Measurements from ENCODE around the gene FHOD3. TPM values are rescaled to one million over a fixed set of nuclear protein-coding genes. Genes with fewer than 3 reads are reported as not detected.

Gene FHOD3
- total and polyA plus RNA-seq, 2 donors (not counting 1 experiment from before 2014, with no cell fraction given): not detected

- Histone ChIP-seq H3K79me2 (ENCODE audit: control insufficient read depth, insufficient read depth, low read length) (no peaks in the 10 kb centered on the region), H3K9me3 (ENCODE audit: control extremely low read depth in 1 of 3, control insufficient read depth in 2 of 3, insufficient read depth in 1 of 3, low read length in 2 of 3) (no peaks in the 10 kb centered on the region), H3K4me2 (replicated peaks; ENCODE audit: low read depth, low read length, poor library complexity, severe bottlenecking) (no peak overlapping the region), H3K9ac (ENCODE audit: low read length) (no peak overlapping the region), H3K4me1 (ENCODE audit: control insufficient read depth in 2 of 2, insufficient read depth in 2 of 2, low read length in 2 of 2) (no peaks in the 10 kb centered on the region), H4K20me1 (ENCODE audit: control insufficient read depth, insufficient read depth, low read length, poor library complexity, severe bottlenecking) (no peaks in the 10 kb centered on the region), H3K27me3 (replicated peaks in 1 of 4; ENCODE audit: control extremely low read depth in 1 of 4, control insufficient read depth in 3 of 4, insufficient read depth in 4 of 4, low read length in 3 of 4) (no peaks in the 10 kb centered on the region), H3K4me3 (ENCODE audit: control extremely low read depth in 1 of 5, extremely low read depth in 1 of 5, insufficient read depth in 1 of 5, low read depth in 2 of 5, low read length in 4 of 5) (no peak overlapping the region), H3K27ac (ENCODE audit: low read length in 2 of 2) (no peak overlapping the region), H2AFZ (ENCODE audit: insufficient read depth, low read depth, low read length, poor library complexity, severe bottlenecking) (no peak overlapping the region), H3K36me3 (replicated peaks in 1 of 2; ENCODE audit: control extremely low read depth in 1 of 2, control insufficient read depth in 1 of 2, extremely low read depth in 1 of 2, insufficient read depth in 2 of 2, low read length in 1 of 2) (no peaks in the 10 kb centered on the region)
- TF ChIP-seq EZH2 (IDR thresholded peaks at IDR 0.05; ENCODE audit: borderline replicate concordance, insufficient read depth, low read depth, low read length, poor library complexity, severe bottlenecking) (no peak), CTCF (IDR thresholded peaks at IDR 0.05) (no peak)
- no peak for DNase-seq
- H3K4me1 Mint-ChIP-seq: no peaks in the 10 kb centered on the region
- H3K27ac Mint-ChIP-seq: no peak overlapping the region
- H3K27me3 Mint-ChIP-seq: peaks cover 26% of the 10 kb centered on the region
- ChIA-PET CTCF (no interaction called here), POLR2A (no interaction called here)
- no CpG with 5 or more reads among the region's 2 CpGs for WGBS (ENCODE audit: insufficient coverage)
- ATAC-seq (ENCODE audit: low read depth): no peak
- intact Hi-C loops (cut with micrococcal nuclease): no loop called here
- H3K9me3 Mint-ChIP-seq (ENCODE audit: insufficient read depth): no peaks in the 10 kb centered on the region
- no peak overlapping the region for H3K4me3 Mint-ChIP-seq
Measured at GRCh38 chr18:36379435-36379984, 82.0 kb downstream of the FHOD3 start.

- H3K36me3 ChIP-seq (replicated peaks in 1 of 2; ENCODE audit: control extremely low read depth in 1 of 2, control insufficient read depth in 1 of 2, extremely low read depth in 1 of 2, insufficient read depth in 2 of 2, low read length in 1 of 2): no peaks in the 10 kb centered on the region
- no peak overlapping the region for H3K9ac ChIP-seq (ENCODE audit: low read length)
- Mint-ChIP-seq H3K27me3 (peaks cover 19% of the 10 kb centered on the region), H3K9me3 (ENCODE audit: insufficient read depth) (no peaks in the 10 kb centered on the region), H3K4me1 (no peaks in the 10 kb centered on the region), H3K27ac (no peak overlapping the region), H3K4me3 (no peak overlapping the region)
- H3K9me3 ChIP-seq (ENCODE audit: control extremely low read depth in 1 of 3, control insufficient read depth in 2 of 3, insufficient read depth in 1 of 3, low read length in 2 of 3): no peaks in the 10 kb centered on the region
- H3K27ac ChIP-seq (ENCODE audit: low read length in 2 of 2): no peak overlapping the region
- TF ChIP-seq EZH2 (IDR thresholded peaks at IDR 0.05; ENCODE audit: borderline replicate concordance, insufficient read depth, low read depth, low read length, poor library complexity, severe bottlenecking) (no peak), CTCF (IDR thresholded peaks at IDR 0.05) (no peak)
- no peak for ATAC-seq (ENCODE audit: low read depth)
- no peaks in the 10 kb centered on the region for H3K79me2 ChIP-seq (ENCODE audit: control insufficient read depth, insufficient read depth, low read length)
- no peak overlapping the region for H2AFZ ChIP-seq (ENCODE audit: insufficient read depth, low read depth, low read length, poor library complexity, severe bottlenecking)
- no peak for DNase-seq
- H3K27me3 ChIP-seq (replicated peaks in 1 of 4; ENCODE audit: control extremely low read depth in 1 of 4, control insufficient read depth in 3 of 4, insufficient read depth in 4 of 4, low read length in 3 of 4): no peaks in the 10 kb centered on the region
- CTCF ChIA-PET: no interaction called here
- H4K20me1 ChIP-seq (ENCODE audit: control insufficient read depth, insufficient read depth, low read length, poor library complexity, severe bottlenecking): no peaks in the 10 kb centered on the region
- POLR2A ChIA-PET: interaction anchor here (0.6 kb wide), 1 partner anchor 14 kb away, joined by 3 read pairs; no protein-coding TSS in a partner anchor
- 77% methylated on average over 2 of the region's 3 CpGs for WGBS (ENCODE audit: insufficient coverage)
- intact Hi-C loops (cut with micrococcal nuclease): no loop called here
- no peaks in the 10 kb centered on the region for H3K4me1 ChIP-seq (ENCODE audit: control insufficient read depth in 2 of 2, insufficient read depth in 2 of 2, low read length in 2 of 2)
- H3K4me3 ChIP-seq (ENCODE audit: control extremely low read depth in 1 of 5, extremely low read depth in 1 of 5, insufficient read depth in 1 of 5, low read depth in 2 of 5, low read length in 4 of 5): no peak overlapping the region
- no peak overlapping the region for H3K4me2 ChIP-seq (replicated peaks; ENCODE audit: low read depth, low read length, poor library complexity, severe bottlenecking)
Measured at GRCh38 chr18:36380173-36380827, 82.8 kb downstream of the FHOD3 start.

Data from B cell (primary cell).